GM10266 (cell line): Measurements from ENCODE around the gene MEGF8.
A peak's percentile ranks its signal among the peaks of the same experiment; 100 is the strongest.

Experiments
- DNase-seq: peaks from one replicate; pipeline ENCODE4 v3.0.0; 2012; ENCODE audit errors: extremely low spot score
- TF ChIP-seq, protein P1 (sequence below): IDR thresholded peaks from 2 replicates; pipeline ENCODE4 v1.5.1; 2012; ENCODE audit warnings: mild to moderate bottlenecking, low read depth; ENCODE audit not compliant: control insufficient read depth, insufficient read depth; ENCODE audit errors: missing control alignments

MEGF8 gene

DNA sequence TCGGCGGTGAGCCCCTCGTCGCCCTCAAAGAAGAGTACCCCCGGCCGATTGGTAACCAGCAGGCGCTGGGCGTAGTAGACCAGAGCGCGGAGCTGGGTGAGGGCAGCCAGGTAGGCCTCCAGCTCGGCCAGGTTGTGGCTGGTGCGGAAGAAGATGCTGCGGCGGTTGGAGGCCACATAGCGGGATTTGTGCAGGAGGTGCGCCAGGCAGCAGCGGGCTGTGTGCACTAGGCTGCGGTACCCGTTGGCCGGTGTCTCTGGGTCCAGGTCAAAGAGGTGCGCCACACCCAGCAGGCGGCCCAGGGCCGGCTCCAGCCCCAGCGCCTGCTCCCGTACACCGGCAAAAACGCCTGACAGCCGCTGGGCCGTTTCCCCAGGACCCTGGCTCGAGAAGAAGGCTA, 84.9 kb downstream of the MEGF8 start:
- TF ChIP-seq, protein P1, sequence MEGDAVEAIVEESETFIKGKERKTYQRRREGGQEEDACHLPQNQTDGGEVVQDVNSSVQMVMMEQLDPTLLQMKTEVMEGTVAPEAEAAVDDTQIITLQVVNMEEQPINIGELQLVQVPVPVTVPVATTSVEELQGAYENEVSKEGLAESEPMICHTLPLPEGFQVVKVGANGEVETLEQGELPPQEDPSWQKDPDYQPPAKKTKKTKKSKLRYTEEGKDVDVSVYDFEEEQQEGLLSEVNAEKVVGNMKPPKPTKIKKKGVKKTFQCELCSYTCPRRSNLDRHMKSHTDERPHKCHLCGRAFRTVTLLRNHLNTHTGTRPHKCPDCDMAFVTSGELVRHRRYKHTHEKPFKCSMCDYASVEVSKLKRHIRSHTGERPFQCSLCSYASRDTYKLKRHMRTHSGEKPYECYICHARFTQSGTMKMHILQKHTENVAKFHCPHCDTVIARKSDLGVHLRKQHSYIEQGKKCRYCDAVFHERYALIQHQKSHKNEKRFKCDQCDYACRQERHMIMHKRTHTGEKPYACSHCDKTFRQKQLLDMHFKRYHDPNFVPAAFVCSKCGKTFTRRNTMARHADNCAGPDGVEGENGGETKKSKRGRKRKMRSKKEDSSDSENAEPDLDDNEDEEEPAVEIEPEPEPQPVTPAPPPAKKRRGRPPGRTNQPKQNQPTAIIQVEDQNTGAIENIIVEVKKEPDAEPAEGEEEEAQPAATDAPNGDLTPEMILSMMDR = no peak
- no peak for DNase-seq

DNA sequence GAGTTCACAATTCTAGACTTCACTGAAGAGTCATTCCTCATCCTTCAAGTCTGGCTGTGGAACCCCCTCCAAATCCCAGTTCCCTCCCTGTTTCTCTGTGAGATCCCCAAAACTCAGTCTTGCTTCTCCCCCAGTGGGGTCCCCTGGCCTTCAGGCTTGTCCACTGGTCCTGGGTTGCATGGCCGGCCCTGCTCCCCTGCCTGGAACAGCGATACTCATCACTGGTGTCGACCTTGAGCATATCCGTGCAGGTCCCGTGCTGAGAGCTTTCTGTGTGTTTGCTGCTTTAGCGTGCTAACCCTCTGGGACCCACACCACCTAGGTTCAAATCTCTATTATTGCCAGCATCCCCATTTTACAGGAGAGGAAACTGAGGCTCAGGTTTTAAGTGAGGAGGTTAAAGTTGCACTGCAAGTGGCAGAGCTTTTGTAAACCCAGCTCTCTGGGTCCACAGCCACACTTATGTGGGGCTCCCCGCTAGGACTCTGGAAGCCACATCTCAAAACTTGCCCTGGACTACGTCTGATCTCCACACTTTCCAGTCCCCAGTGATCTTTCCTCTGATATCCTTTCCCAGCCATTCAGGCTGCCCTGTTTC, 86.2 kb downstream of the MEGF8 start:
- no peak for DNase-seq
- TF ChIP-seq, protein P1 = no peak

DNA sequence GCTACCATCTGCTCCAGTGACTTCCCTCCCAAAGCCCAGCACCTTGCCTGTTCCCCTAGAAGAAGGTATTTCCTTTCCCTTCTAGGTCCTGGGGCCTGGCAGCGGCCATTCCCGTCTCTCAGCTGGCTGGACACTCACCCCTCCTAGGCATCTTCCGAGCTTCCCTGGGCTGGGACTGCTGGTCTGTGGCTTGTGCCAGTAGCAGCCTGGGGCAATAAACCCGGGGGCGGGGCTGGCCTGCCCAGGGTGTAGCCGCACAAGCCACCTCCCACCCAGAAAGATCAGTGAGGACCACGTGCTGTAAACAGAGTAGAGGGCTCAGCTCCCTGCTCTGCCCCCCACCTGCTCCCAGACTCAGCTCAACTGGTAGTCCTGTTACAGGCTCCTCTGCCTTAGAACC, 86.8 kb downstream of the MEGF8 start:
- TF ChIP-seq, protein P1 = no peak
- DNase-seq = no peak

DNA sequence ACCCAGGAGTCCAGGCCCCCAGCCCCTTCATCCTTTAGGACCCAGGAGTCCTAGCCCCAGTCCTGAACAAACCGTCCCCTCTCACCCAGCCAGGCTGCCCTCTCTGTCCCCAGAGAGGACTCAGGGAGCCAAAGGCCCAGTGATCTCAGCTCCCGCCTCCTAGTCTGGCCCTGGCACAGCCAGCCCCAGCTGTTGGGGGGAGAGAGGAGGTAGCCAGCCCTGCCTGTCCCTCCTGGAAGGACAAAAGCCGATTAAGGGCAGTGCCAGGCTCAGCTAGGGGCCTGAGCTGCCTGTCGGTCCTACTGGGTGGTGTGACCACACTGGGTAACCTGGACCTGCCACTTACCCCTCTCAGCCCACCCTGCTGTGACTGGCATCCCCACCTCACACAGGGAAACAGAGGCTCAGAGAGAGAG, 87.2 kb downstream of the MEGF8 start:
- DNase-seq = no peak
- TF ChIP-seq, protein P1 = no peak

DNA sequence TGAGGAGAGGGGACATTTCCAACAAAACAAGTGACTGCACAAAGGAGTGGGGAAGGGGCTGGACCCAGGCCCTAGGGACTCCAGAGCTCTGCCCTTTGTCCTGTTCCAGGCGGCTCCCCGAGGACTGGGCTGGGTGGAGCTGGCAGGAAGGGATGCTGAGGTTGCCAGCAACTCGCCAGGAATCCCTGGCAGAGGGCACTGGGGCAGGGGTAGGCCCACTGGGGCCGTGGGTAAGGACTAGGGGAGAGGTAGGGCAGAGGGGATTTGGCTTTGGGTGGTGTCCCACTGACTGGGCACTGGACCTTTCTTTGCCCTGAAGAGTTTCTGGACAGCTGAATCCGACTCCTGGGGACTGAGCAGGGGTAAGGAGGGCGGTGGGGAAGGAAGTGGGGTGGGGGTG, 93.9 kb downstream of the MEGF8 start:
- TF ChIP-seq, protein P1 = no peak

DNA sequence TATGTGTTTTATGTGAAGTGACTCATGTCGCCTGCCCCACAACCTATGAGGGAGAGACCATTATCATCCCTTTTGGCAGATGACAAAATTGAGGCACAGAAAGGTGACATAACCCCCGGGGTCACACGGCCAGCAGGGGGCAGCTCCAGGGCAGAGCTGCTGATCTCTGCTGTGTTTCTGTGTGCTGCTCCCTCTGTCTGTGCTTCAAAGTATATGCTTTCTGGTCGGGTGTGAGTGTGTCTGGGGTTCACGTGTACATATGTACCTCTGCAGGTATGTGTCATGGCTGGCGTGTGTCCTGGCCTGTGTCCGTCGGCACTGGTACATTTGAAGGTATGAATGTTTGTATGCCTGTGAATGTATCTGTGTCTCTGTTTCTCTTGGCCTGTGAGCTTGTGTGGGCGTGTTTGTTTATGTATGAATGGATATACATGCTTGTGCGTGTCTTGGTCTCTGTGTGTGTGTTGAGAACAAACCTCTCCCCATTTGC, 94.7 kb downstream of the MEGF8 start:
- TF ChIP-seq, protein P1 = peak; percentile 92
- DNase-seq = peak; percentile 84

More for the DNA sequence above, 93.9 kb downstream of the MEGF8 start:
- DNase-seq = no peak

DNA sequence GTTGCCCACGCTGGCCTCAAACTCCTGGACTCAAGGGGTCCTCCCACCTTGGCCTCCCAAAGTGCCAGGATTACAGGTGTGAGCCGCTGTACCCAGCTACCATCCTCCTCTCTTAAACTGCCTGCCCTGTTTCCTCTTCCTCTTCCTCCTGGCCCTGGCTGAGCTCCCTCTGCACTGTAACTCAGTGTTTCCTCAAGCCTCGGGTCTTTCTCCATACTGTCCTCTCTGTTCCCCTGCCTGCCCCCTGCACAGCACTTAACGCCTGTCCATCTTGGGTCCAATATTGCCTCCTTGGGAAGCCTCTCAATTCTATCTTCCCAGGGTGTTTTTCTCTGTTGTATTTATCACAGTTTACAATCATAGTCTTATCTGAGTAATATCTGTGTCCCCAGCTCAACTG, 95.7 kb downstream of the MEGF8 start:
- TF ChIP-seq, protein P1 = no peak
- no peak for DNase-seq
